ENCODE data around the gene THSD7A. TPM values are rescaled to one million over a fixed set of nuclear protein-coding genes. Genes with fewer than 3 reads are reported as not detected.

THSD7A gene
- total and polyA plus RNA-seq, 11 donors = 0.11 to 5.2 (median 1.1) TPM

DNA sequence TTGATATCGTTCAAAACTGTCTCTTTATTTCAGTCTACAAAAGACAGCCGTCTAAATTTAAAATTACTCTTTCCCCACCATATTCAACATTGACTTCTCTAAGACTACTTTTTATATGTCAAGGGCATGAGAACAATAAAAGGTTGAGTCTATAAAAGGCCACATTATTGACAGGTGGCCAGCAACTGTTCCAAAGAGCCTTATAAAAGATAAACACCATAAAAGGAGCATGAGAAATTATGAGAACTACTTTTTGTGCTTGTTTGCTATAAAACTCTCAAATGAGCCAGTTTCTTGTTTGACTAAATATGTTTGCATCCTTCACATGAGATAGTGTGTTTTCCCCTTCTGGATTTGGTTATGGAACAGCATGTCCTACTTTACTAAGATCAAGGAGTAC, 189.2 kb downstream of the THSD7A start:
- Histone ChIP-seq H3K9me3 (no peaks in the 10 kb centered on the region), H3K27me3 (no peaks in the 10 kb centered on the region), H3K27ac (no peak overlapping the region), H3K4me3 (no peak overlapping the region), H3K4me1 (peaks cover 0 to 7% (median 0%) of the 10 kb centered on the region in 12 donors), H3K36me3 (no peaks in the 10 kb centered on the region)
- TF ChIP-seq CTCF (IDR thresholded peaks at IDR 0.05) (no peak), POLR2A (IDR thresholded peaks at IDR 0.05) (no peak)
- DNase-seq (no peak), ATAC-seq (no peak)
- intact Hi-C loops (cut with DNase I) = loop anchor here in 1 of 10 donors (10.0 kb wide), 1 partner anchor 52 kb away; no protein-coding TSS in a partner anchor
- WGBS, 4 donors = 71 to 82% (median 74%) methylated on average over 2 of the region's 2 CpGs

DNA sequence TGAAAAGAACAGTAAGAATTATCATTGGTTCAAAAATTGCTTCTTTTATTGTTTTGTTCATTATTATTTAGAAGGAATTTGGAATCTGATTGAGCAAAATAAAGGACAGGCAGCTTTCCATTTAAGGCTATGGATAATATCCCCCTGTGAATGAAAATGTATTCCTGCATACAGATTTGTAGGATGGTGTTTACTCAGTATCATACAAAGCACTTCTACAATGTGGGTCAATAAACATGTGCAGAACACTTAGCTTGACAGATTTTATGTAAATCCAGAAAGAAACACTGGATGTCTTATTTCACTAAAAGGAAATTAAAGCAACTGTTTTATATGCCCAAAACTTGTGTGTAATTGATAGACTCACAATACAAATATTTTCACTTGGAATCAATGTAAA, 189.7 kb downstream of the THSD7A start:
- Histone ChIP-seq H3K36me3 (no peaks in the 10 kb centered on the region), H3K9me3 (no peaks in the 10 kb centered on the region), H3K4me1 (peaks cover 0 to 13% (median 0%) of the 10 kb centered on the region in 12 donors), H3K27me3 (no peaks in the 10 kb centered on the region), H3K4me3 (no peak overlapping the region), H3K27ac (no peak overlapping the region)
- TF ChIP-seq CTCF (IDR thresholded peaks at IDR 0.05) = no peak
- no peak for TF ChIP-seq POLR2A (IDR thresholded peaks at IDR 0.05)
- no peak for DNase-seq
- intact Hi-C loops (cut with DNase I) = loop anchor here in 1 of 10 donors (10.0 kb wide), 1 partner anchor 53 kb away; no protein-coding TSS in a partner anchor
- no peak for ATAC-seq

DNA sequence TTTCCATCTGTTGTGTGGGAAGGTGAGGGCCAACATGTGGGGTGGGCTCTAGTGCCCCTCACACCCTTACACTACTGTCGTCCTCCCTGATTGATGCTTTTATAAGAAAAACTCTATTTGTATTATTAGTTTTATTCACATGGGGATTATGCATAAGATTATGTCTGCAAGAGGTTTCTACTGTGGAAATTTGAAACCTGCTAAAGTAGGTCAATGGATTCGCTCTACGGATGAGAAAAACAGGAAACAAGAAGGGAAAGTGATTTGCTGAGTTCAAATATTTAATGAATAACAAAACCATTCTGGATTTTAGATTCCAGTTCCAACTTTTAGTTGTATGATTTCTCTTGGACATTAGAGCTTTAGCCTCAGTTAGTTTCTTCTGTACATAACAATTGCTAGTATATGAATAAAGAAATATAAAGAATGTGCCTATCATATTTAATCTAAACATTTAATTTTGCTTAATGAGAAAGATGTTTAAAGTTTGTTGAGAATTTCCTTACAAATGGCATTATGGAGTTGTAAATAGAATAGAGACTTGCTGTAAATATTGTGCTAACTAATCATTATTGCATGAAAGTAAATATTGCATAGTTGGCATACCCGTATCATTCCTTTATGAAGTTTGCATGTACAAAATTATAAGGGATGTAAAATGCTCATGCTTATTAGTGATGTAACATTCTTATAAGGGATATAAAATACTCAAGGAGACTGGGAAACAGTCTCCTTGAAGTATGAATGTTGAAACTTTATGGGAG, 193.8 kb downstream of the THSD7A start:
- intact Hi-C loops (cut with DNase I) = no loop called here
- Histone ChIP-seq H3K36me3 (no peaks in the 10 kb centered on the region), H3K4me3 (no peak overlapping the region), H3K27me3 (no peaks in the 10 kb centered on the region), H3K9me3 (no peaks in the 10 kb centered on the region), H3K27ac (no peak overlapping the region), H3K4me1 (peaks cover 0 to 14% (median 0%) of the 10 kb centered on the region in 12 donors)
- TF ChIP-seq POLR2A (IDR thresholded peaks at IDR 0.05) (no peak), CTCF (IDR thresholded peaks at IDR 0.05) (no peak)
- 45 to 53% (median 46%) methylated on average over 4 of the region's 4 CpGs for WGBS, 4 donors
- ATAC-seq = no peak
- DNase-seq = no peak

DNA sequence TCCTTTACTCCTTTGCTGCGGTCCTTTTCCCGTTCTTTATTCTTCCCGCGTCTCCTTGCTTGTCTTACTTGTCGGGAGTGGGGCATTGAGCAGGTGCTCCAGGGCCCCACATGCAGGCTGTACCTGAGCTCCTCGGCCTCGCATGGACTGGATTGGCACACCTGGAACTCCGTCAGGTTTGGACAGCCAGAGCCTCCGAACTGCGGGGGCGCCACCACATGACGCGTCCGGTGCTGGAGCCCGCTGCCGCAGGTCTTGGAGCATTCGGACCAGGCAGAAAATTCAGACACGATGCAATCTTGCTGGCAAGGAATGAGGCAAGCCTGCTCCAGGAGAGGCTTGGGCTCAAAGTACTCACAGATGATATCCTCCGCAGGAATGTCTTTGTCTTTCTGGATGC, 195.7 kb downstream of the THSD7A start:
- Histone ChIP-seq H3K4me3 (no peak overlapping the region), H3K27ac (no peak overlapping the region), H3K4me1 (peaks cover 0 to 19% (median 0%) of the 10 kb centered on the region in 12 donors), H3K36me3 (no peaks in the 10 kb centered on the region), H3K9me3 (no peaks in the 10 kb centered on the region), H3K27me3 (no peaks in the 10 kb centered on the region)
- WGBS, 4 donors = 93 to 98% (median 97%) methylated on average over 19 of the region's 19 CpGs
- no peak for ATAC-seq
- DNase-seq = peak in 1 of 5 donors; percentile 34
- intact Hi-C loops (cut with DNase I) = no loop called here
- TF ChIP-seq POLR2A (IDR thresholded peaks at IDR 0.05) (no peak), CTCF (IDR thresholded peaks at IDR 0.05) (no peak)

All from heart left ventricle (tissue), 16 donors.